ENCODE data around the gene INTS11.
"Not testable (repeated sequence)": the region's sequence is repeated elsewhere in the genome, so short reads cannot be mapped to it uniquely, and the experiment has no call there.

INTS11 gene

DNA sequence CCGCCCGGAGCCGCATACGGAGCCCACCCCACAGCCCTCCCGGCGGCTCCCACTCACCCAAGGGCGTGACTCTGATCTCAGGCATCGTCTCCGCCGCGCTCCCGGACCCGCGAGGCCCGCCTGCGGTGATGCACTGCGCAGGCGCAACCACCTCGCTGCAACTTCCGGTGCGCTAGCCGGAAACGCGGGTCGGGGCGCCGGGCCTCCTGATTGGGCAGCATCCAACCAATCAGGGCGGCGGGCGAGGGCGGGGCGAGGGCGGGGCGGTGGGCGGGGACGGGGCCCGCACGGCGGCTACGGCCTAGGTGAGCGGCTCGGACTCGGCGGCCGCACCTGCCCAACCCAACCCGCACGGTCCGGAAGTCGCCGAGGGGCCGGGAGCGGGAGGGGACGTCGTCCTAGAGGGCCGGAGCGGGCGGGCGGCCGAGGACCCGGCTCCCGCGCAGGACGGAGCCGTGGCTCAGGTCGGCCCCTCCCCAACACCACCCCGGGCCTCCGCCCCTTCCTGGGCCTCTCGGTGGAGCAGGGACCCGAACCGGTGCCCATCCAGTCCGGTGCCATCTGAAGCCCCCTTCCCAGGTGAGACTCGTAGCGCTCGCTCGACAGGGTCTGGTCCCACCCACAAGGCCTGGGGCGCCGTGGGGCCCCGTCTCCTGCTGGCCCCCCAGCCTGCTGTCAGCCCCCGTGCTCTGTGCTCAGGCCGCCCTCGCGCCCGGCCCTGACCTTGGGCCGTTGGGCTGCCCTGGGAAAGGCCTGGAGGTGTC lies at the start of gene INTS11, which contains the start of gene CPTP:
Gene INTS11, minus strand, starts transcription at position 137 of the 764 bp plus-strand sequence. Its CDS starts 52 bp downstream, at position 85.
Gene CPTP, plus strand, starts transcription at position 279 of the 764 bp plus-strand sequence. CDS start 2,109 bp downstream, outside the sequence.
- peak; percentile 12 for DNase-seq

DNA sequence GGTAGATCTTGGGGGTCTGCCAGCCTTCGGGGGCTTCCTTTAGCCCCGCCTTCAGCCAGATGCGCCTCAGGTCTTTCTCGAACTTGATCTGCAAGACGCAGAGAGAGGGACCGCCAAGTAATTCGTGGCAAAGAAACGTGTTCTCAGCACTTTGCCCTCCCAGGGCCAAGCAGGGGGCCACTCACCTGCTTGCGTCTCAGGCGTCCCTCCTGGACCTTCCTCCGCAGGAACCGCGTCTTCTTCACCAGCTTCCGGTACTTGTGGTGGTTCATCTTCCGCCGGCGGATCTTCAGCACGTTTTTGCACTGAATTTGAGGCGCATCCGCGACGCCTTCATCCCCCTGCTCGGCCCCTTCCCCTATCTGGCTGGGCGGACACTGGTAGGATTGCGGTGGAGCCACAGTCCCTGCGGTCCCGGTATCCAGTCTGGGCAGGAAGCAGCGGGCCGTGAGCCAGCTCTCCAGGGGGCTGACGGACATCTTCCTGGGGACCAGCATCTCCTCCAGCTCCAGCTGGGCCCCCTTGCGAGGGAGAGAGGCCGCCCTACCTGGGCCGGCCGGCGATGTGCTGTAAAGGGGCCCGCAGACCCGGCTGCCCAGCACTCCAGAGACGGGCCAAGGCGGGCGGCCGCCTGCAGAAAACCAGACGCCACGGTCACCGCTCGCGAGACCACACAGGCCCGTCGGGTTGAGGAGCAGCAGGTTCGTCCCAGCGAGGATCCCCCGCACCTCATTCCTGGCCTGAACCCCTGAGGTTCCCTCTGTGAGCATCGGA lies 49.5 kb upstream of the INTS11 start:
- no peak for DNase-seq

DNA sequence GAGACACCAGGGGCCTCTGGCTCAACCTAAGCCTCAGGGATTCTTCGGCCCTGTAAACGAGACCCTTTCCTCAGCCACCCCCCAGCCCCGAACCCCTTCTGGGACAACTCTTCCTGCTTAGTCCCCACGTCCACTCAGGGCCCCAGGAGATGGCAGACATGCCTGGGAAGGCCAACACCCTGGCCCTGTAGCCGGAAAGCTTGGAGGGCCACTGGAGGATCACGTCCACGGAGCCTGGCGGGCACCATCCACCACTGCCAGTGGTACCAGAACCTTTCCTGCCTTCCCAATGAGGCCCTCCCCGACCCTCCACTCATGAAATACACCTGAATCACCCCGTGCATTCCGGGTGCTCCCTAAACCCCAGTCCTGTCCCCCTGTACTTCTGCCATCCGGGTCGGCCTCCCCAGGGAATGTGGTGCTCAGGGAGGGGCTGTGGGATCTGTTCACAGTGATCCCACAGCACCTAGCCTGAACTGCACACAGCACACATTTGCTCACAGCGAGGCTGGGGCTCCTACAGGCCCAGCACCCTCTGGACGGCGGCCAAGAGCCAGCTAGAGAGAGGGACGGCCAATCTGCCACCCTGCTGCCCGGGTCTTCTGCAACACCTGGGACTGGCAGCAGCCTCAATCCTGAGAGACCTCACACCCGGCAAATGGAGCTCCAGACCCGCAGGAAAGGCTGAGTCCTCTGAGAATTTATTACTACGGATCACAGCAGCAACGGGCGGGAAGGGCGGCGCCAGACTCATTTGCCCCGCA lies 48.8 kb upstream of the INTS11 start:
- DNase-seq = no peak

DNA sequence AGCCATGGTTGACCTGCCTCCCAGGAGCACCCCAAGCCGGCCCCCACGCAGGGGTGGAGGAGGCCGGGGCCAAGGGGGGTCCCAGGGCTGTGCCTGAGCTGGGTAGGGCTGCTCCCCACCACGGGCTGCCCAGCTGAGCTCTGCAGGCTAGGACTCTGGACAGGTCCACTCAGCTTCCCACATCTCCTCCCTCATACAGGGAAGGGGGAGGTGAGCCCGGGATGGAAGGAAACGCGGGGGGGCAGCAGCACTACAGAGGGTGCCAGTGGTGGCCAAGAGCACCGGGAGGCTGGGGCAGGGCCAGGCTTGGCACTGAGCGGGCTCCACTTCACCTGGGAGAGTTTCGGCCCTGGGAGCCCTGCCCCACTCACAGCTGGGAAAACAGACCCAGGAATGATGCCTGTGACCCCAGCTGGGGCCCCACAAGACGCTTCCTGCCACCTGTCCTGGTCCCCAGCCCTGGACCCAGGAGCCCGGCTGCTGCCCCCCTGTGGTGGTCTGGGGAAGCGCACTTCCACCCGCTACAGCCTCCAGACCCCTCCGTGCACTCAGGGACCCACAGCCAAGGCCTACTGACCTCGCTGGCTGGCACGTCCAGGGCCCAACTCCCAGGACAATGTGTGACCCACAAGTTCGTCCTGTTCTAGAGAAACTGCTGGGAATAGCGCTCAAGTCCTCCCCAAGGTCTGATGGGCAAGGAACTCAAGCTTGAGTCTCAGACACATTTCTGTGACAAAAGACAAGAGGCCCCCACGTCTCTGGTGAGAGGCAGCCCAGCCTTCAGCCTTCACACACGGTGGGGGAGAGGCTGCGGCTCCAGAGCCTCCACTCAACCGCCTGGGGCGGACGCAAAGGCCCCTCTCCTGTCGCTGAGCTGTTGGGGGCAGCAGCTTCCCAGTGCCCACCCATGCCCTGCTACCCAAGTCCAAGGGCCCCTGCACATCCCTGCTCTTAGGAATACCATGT lies 47.6 kb upstream of the INTS11 start:
- no peak for DNase-seq

DNA sequence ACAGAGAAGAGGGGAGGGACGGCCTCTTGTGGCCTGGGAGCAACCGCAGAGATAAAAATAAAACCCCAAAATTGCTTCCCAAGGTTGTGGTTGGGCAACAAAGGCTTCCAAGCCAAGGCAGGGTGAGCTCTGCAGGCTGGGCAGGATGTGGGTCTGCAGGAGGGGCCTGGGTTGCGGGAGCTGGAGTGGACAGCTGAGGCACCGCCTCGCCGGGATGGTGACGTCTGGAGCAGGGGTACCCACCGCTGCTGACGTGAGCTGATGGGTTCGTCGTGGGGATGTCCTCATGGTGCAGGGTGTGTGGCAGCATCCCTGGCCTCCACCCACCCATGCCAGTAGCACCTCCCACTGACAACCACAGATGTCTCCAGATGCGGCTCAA lies 46.9 kb upstream of the INTS11 start:
- DNase-seq = no peak

DNA sequence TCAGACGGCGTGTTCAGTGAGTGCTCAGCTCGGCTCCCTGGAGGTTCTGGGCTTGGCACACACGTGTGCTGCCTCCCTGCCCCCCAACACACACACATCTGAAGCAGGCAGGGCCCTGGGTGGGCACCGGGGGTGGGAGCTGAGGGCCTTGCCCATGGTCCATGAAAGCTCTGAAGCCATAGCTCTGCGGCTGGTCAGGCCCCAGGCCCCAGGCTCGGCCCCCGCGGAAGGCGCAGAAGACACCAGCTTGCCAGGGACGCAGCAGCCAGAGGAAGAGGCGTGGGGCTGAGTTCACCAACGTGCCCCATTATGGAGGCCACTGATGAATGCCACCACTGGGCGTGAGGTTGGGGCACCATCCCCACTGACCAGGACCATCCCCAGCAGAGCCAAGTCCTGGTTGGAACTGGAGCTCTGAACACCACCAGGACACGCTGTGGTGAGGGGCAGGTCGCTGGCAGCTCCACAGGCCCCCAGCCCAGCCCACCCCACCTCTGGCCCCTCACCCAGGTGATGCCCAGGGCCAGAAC lies 46.4 kb upstream of the INTS11 start:
- no peak for DNase-seq

DNA sequence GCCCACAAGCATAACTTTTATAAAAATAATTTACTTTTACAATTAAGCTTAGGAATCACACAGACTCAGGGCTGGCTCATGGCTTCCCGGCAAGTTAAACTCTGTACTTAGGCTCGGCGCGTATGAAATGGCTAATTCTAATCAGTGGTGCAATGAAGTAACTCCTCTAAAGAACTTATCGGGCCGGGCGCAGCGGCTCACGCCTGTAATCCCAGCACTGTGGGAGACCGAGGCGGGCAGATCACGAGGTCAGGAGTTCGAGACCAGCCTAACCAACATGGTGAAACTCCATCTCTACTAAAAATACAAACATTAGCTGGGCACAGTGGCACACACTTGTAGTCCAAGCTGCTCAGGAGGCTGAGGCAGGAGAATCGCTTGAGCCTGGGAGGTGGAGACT lies 45.6 kb upstream of the INTS11 start:
- DNase-seq = not testable (repeated sequence)

DNA sequence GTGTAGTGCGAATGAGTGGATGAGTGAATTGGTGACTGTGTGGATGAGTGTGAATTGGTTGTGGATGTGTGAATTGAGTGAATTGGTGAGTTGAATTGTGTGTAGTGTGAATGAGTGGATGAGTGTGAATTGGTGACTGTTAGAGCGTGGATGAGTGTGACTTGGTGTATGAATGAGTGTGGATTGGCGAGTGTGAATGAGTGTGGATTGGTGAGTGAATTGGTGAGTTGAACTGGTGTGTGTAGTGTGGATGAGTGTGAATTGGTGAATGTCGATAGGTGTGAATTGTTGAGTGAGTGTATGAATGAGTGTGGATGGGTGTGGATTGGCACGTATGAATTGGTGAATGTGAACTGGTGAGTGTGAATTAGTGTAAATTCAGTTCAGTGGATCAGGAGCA lies 42.9 kb upstream of the INTS11 start:
- no peak for DNase-seq

DNA sequence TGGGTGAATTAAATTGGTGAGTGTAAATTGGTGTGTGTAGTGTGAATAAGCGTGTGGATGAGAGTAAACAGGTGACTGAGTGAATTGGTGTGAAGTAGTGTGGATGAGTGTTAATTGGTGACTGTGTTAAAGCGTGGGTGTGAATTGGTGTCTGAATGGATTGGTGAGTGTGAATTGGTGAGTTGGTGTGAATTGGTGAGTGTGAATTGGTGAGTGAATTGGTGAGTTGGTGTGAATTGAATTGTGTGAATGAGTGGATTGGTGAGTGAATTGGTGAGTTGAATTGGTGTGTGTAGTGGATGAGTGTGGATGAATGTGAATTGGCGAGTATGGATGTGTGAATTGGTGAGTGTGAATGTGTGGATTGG lies 42.2 kb upstream of the INTS11 start:
- DNase-seq = no peak

DNA sequence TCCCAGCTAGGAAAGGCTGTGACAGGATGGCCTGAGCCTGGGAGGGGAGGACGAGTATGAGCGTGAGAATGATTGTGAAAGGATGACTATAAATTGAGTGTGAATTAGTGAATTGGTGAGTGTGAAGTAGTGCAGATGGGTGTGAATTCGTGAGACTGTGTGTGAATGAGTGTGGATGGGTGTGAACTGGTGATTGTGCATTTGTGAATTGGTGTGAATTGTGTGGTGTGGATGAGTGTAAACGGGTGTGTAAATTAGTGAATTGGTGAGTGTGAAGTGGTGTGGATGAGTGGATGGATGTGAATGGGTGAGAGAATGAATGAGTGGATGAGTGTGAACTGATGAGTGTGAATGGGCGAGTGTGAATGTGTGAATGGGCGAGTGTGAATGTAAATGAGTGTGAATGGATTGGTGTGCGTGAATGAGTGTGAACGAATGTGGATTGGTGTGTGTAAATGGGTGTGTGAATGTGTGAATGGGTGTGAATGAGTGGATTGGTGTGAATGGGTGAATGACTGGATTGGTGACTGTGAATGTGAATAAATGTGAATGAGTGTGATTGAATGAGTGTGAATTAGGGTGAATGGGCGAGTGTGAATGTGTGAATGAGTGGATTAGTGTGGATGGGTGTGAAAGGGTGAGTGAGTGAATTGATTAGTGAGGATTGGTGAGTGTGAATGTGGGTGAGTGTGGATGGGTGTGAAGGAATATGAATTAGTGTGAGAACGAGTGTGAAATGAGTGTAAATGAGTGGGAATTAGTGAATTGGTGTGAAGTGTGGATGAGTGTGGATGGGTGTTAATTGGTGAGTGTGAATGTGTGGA lies 41.6 kb upstream of the INTS11 start:
- DNase-seq = no peak

DNA sequence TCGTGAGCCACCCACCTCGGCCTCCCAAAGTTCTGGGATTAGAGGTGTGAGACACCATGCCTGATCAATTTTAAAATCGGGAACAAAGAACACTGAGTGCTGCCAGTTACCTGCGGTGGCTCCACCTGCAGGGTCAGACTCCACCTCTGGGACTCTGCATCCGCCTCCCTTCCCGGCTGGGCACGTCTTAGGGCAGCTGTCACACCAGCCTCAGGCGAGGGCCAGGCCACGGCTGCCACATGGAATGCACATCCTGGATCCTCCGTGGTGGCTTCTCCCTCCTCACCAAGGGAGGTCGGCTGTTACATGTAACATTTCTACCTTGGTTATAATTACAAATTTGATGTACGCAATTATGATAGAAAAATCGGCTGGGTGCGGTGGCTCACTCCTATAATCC lies 39.8 kb upstream of the INTS11 start:
- DNase-seq = no peak

DNA sequence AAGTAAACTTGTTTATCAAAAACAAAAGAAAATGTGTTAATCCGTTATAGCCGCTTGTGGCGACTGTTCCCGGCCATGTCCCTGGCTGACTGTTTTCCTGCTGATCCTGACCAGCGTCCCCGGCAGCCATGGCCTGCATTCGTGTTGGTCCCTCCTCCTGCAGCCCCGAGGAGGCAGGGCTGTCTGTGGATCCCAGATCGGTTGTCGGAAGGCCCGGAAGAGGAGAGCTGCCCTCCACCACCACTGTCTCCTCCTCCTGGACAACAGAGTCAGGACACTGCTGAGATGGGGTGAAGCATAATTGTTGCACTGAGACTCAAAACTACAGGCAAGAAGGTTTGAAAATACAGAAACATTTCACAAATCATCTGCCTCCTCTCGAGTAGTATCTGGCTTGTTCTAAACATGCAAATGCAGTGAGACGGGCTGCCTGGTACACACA lies 37.5 kb upstream of the INTS11 start:
- DNase-seq = no peak

DNA sequence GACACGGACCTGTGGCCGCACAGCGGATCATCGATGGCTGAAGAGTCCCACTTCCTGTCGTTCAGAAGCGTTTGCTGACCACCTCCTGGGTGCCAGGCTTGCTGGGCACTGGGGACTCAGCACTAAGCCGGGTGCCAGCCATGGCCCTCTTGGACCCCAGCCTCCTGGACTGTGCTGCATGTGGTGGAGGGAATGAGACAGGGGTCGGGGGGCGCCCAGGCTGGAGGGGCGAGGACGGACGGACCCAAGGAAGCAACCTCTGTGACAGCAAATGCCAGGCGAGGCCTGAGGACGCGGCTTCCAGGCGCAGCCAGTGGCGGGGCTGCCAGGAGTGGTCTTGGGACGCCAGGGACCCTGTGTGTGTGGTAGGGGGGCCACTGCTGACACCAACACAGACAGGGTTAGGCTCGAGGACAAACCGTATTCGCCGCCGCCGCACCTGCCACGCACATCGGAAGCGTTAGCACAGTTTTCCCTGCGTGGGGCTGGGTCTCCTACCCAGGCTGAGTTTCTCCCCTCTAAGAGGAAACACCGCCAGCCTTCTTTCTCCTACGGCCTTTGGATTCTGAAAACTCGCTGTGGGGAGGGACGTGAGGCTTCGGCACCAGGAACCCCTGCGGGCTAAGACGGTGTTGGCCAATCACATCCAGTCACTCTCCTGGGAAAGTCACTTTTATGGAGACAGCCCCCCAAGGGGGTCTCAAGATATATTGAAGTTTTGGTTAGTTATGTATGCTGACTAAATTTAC lies 36.9 kb upstream of the INTS11 start:
- DNase-seq = no peak

DNA sequence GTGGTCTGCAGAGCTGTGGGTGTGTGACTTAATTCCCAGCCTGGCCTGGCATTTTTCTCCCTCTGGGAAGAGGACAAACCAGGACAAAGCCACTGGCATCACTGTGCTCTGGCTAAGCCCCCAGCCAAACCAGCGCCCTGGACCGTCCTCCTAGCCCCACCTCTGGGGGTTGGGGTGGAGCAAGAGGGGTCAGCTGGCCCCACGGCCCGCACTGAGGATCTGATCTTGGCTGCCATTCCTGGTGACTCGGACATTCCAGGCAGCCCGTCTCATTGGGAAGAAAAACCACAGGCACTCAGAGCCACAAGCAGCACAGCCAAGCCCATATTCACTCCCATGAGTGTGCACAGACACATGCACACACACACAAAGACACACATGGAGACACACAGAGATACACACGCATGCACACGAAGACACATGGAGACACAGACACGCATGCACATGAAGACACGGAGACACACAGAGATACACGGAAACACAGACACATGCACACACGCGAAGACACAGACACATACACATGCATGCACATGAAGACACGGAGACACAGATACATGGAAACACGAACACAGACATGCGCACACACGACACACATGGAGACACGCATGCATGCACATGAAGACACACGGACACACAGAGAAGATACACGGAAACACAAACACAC lies 36.2 kb upstream of the INTS11 start:
- DNase-seq = no peak

DNA sequence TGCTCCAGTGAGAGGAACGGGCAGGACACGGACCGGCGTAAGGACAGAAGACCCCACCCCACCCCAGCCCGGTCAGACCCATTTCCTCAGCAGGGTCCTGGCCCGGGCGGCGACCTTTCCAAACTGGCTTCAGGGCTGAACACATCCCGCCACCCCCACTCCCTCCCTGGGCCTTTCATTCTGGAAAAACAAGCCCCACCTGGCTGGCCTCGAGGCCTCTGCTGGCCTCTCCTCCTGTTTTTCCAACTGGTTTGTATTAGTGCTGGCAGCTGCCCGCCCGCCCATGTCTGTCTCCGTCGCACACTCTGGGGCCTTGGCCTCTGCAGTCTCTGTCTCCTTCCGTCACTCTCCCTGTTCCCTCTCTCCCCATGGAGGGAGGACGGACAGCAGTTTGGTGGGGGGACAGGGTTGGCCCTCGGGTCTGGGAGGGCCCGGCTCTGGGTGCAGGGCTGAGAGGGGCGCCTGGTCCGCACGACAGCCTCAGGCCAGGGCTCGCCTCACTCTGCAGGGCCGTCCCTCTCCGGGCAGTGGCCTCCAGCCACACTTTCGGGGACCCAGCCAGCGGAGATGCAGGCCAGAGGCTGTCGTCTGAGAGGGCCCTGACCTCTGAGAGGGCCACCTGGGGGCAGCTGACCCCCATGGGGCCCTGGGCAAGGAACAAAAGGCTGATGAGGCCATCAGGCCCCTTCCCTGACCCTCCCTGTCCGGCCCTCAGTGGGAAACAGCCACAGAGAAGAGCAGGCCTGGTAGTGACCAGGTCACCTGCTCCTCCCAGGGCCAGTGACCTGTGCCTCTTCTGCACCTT lies 35.4 kb upstream of the INTS11 start:
- DNase-seq = no peak

DNA sequence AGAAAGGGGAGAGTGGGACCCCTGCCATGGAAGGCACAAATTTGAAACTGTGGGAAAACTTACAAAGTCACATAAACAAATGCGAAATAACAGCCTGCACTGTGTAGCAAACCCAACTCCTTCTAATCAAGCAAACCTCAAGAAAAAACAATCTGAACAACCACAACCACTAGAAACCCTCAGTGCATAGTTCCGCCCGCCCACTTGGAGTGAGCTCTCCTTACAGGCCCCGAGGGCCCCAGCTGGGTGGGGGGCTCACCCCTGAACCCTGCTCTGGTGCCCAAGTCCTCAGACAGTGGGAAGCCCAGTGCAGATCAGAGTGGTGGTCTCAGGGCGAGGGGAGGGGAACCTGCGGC lies 34.8 kb upstream of the INTS11 start:
- DNase-seq = no peak

DNA sequence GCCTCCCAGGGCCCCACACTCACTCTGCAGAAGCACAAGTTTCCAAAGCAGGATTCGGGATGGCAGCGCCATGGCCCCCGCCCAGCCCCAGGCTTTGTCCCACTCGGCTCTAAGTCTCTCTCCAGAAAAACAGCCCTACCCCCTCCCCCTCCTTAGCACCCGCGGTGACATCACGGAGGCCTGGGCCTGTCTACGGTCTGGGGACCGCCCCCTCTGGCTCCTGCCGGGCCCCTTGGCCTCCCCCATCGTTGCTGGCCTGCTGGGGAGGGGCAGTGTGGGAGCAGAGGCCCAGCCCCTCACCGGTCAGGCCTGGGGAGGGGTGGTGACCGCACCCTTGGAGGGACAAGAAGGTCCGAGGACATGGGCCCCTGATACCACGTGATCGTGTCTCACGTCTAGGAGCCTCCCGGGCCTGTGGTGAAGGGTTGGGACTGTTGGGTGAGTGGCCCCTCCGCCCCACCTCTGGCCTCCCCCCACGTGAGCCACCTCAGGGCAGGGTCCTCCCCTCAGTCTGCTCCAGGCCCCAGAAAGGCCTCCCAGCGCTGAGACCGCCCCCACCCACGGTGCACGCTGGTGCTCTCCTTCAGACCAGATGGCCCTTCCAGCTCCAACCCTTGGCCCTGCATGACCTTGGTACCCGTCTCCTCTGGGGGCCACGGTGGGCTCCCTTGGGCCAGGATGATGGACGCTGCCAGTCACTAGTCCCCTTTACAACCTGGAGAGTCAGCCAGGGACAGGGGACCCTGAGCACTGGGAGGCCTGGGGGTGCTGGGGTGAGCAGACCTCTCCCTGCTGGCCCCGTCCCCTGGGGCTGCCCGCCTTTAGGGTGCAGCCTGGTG lies 34.2 kb upstream of the INTS11 start, which contains the start of gene MXRA8:
Gene MXRA8, minus strand, starts transcription at position 123 of the 839 bp plus-strand sequence. Its CDS starts 51 bp downstream, at position 72.
- no peak for DNase-seq

Measured in NCI-H524 treated with DMSO at 0.1 percent for 48 hours (cell line).